ENCODE data around the gene LIMD2. TPM values are rescaled to one million over a fixed set of nuclear protein-coding genes. Genes with fewer than 3 reads are reported as not detected.

LIMD2 gene
- total and polyA plus RNA-seq, 2 donors (not counting 1 experiment from before 2014, with no cell fraction given) = 2.9 to 3.1 TPM

DNA sequence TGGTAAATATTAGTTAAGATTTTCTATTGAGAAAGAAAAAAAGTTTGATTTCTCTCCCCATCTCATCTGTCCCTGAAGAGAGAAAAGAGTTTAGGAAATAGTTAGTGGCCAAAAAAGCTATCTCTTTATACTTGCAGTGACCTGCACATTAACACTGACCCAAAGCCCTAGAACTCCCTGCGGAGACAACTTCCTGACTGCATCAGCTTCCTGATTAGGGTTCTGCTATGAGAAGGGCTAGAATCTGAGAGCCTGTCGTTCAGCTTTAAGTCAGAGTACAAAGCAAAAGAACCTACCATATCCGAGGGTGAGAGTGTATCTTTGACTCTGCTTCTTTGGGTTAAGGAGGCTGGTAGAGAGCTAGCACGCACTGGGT lies 24.7 kb downstream of the LIMD2 start:
- DNase-seq (ENCODE audit: low read depth in 2 of 2) = peak in 1 of 2 donors; percentile 7
- Histone ChIP-seq H3K4me2 (ENCODE audit: extremely low read depth, insufficient read depth, low read length) (no peak overlapping the region), H3K9ac (ENCODE audit: insufficient read depth, low read length) (no peak overlapping the region), H2AFZ (ENCODE audit: low read length) (no peak overlapping the region), H3K79me2 (ENCODE audit: control insufficient read depth, insufficient read depth, low read length) (no peaks in the 10 kb centered on the region), H3K4me1 (ENCODE audit: control insufficient read depth, extremely low read depth, insufficient read depth, low read length) (peaks cover 9% of the 10 kb centered on the region), H3K27ac (ENCODE audit: insufficient read depth, low read length) (no peak overlapping the region), H3K4me3 (replicated peaks in 1 of 4; ENCODE audit: control extremely low read depth in 1 of 4, insufficient read depth in 1 of 4, low read depth in 3 of 4, low read length in 4 of 4) (no peak overlapping the region), H3K27me3 (ENCODE audit: control insufficient read depth, insufficient read depth, low read length) (no peaks in the 10 kb centered on the region), H4K20me1 (ENCODE audit: control insufficient read depth, extremely low read depth, insufficient read depth, low read length) (no peaks in the 10 kb centered on the region), H3K9me3 (ENCODE audit: control insufficient read depth, insufficient read depth, low read depth, low read length) (no peaks in the 10 kb centered on the region), H3K36me3 (ENCODE audit: control insufficient read depth, insufficient read depth, low read length) (no peaks in the 10 kb centered on the region)
- TF ChIP-seq, protein P1, sequence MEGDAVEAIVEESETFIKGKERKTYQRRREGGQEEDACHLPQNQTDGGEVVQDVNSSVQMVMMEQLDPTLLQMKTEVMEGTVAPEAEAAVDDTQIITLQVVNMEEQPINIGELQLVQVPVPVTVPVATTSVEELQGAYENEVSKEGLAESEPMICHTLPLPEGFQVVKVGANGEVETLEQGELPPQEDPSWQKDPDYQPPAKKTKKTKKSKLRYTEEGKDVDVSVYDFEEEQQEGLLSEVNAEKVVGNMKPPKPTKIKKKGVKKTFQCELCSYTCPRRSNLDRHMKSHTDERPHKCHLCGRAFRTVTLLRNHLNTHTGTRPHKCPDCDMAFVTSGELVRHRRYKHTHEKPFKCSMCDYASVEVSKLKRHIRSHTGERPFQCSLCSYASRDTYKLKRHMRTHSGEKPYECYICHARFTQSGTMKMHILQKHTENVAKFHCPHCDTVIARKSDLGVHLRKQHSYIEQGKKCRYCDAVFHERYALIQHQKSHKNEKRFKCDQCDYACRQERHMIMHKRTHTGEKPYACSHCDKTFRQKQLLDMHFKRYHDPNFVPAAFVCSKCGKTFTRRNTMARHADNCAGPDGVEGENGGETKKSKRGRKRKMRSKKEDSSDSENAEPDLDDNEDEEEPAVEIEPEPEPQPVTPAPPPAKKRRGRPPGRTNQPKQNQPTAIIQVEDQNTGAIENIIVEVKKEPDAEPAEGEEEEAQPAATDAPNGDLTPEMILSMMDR (conservative IDR thresholded peaks at IDR 0.05 in 1 of 2, IDR thresholded peaks at IDR 0.05 in 1 of 2; ENCODE audit: low read depth in 1 of 2, low read length in 2 of 2) = no peak
- no peak for TF ChIP-seq EZH2 (IDR thresholded peaks at IDR 0.05; ENCODE audit: low read length, missing control alignments)

DNA sequence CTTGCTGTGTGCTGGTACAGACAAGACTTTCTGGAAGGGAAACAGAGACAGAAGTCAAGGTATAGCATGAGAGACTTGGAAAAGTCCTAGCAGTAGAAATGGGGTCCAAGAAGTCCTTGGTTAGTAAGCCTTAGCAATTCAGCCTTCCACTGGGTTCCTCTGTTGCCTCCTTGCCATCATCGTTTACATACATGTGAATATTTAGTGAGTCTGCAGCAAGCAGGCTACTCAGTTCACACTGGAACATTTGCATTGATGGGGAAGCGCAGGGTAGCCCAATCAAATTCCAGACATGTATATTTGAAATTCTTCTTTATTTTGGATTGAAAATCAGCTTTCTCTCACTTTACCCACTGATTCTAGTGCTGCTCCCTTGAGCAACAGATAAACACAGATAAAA lies 27.1 kb downstream of the LIMD2 start:
- no peak overlapping the region for H3K4me2 ChIP-seq (ENCODE audit: extremely low read depth, insufficient read depth, low read length)
- no peaks in the 10 kb centered on the region for H4K20me1 ChIP-seq (ENCODE audit: control insufficient read depth, extremely low read depth, insufficient read depth, low read length)
- peaks cover 9% of the 10 kb centered on the region for H3K4me1 ChIP-seq (ENCODE audit: control insufficient read depth, extremely low read depth, insufficient read depth, low read length)
- no peak overlapping the region for H3K4me3 ChIP-seq (replicated peaks in 1 of 4; ENCODE audit: control extremely low read depth in 1 of 4, insufficient read depth in 1 of 4, low read depth in 3 of 4, low read length in 4 of 4)
- H3K27me3 ChIP-seq (ENCODE audit: control insufficient read depth, insufficient read depth, low read length) = no peaks in the 10 kb centered on the region
- no peaks in the 10 kb centered on the region for H3K79me2 ChIP-seq (ENCODE audit: control insufficient read depth, insufficient read depth, low read length)
- no peaks in the 10 kb centered on the region for H3K9me3 ChIP-seq (ENCODE audit: control insufficient read depth, insufficient read depth, low read depth, low read length)
- DNase-seq (ENCODE audit: low read depth in 2 of 2) = no peak
- no peak overlapping the region for H2AFZ ChIP-seq (ENCODE audit: low read length)
- no peak overlapping the region for H3K9ac ChIP-seq (ENCODE audit: insufficient read depth, low read length)
- H3K27ac ChIP-seq (ENCODE audit: insufficient read depth, low read length) = no peak overlapping the region
- TF ChIP-seq EZH2 (IDR thresholded peaks at IDR 0.05; ENCODE audit: low read length, missing control alignments) = no peak
- TF ChIP-seq, protein P1 (conservative IDR thresholded peaks at IDR 0.05 in 1 of 2, IDR thresholded peaks at IDR 0.05 in 1 of 2; ENCODE audit: low read depth in 1 of 2, low read length in 2 of 2) = no peak
- H3K36me3 ChIP-seq (ENCODE audit: control insufficient read depth, insufficient read depth, low read length) = no peaks in the 10 kb centered on the region

DNA sequence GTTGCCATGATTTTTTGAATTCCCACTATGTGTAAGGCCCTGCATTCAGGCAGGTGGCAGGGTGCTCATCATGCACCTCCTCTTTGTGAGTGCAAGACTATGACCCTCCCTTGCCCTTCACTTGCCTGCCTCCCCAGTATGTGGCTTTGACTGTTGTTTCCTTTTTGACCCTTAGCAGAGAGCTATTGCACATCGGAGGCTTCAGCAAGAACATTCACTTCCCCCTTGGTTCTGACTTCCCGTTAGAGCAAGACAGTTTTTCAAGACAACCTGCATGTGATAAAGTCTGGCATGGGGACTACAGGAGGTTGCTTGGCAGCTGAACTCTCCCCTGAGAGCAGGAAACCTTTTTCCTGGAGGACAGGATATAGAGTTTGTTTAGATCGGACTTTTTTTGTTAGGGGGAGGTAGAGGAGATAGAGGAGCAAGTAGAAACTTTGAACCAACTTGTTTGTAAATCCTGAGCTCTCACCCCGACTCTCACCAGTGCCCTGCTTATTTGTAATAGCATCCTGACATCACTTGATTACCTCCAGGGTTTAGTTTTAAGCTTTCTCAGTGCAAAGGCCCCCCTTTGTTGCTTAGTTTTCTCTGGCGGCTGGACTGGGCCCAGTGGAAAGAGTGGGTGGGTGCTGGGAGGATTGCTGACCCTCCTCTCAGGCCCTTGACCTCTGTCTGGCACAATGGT lies 34.3 kb downstream of the LIMD2 start:
- Histone ChIP-seq H3K9ac (ENCODE audit: insufficient read depth, low read length) (no peak overlapping the region), H3K36me3 (ENCODE audit: control insufficient read depth, insufficient read depth, low read length) (no peaks in the 10 kb centered on the region), H3K79me2 (ENCODE audit: control insufficient read depth, insufficient read depth, low read length) (no peaks in the 10 kb centered on the region), H3K4me2 (ENCODE audit: extremely low read depth, insufficient read depth, low read length) (no peak overlapping the region), H3K9me3 (ENCODE audit: control insufficient read depth, insufficient read depth, low read depth, low read length) (no peaks in the 10 kb centered on the region), H3K27ac (ENCODE audit: insufficient read depth, low read length) (no peak overlapping the region), H2AFZ (ENCODE audit: low read length) (no peak overlapping the region), H3K4me1 (ENCODE audit: control insufficient read depth, extremely low read depth, insufficient read depth, low read length) (no peaks in the 10 kb centered on the region), H4K20me1 (ENCODE audit: control insufficient read depth, extremely low read depth, insufficient read depth, low read length) (no peaks in the 10 kb centered on the region), H3K4me3 (replicated peaks in 1 of 4; ENCODE audit: control extremely low read depth in 1 of 4, insufficient read depth in 1 of 4, low read depth in 3 of 4, low read length in 4 of 4) (no peak overlapping the region), H3K27me3 (ENCODE audit: control insufficient read depth, insufficient read depth, low read length) (no peaks in the 10 kb centered on the region)
- no peak for DNase-seq (ENCODE audit: low read depth in 2 of 2)
- TF ChIP-seq, protein P1 (conservative IDR thresholded peaks at IDR 0.05 in 1 of 2, IDR thresholded peaks at IDR 0.05 in 1 of 2; ENCODE audit: low read depth in 1 of 2, low read length in 2 of 2) = no peak
- TF ChIP-seq EZH2 (IDR thresholded peaks at IDR 0.05; ENCODE audit: low read length, missing control alignments) = no peak

Data from fibroblast of lung (primary cell).